ENCODE results near the gene PDE2A. TPM values are rescaled to one million over a fixed set of nuclear protein-coding genes. Genes with fewer than 3 reads are reported as not detected.

Gene PDE2A
- polyA plus RNA-seq, 1 donor (not counting 4 experiments of a cell fraction or from before 2014, with no cell fraction given): 0.38 TPM

DNA sequence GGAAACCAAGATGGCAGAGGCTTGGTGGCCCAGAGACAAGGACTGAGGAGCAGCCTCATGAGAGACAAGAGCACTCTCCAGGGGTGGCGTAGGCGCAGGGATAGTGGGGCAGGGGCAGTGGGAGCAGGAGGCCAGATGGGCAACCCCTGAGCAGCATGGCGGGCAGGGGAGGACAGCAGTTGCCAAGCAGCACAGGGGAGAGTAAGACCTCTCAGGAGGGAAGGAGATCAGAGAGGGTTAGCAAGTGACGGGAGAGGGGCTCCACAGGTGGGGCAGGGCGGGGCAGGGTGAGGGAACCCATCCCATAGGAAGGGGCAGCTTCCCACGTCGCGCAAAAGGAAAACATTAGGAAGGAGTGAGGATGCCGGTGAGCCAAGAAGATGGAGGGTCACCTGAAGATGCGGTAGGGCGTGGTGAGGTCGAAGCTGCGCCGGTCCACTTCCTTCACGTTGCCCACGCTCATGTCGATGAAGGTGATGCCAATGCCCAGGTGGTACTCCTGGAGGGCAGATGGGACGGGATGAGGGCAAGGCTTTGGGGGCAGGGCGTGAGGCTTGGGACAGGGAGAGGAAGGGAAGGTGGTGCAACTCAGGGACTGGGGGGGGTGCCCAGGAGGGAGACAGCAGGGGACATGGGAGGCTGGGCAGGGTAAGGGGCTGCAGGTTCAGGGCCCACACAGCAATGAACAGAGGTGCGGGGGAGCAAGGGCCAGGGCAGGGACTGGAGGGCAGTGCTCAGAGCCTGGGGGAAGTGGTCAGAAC, 35.4 kb upstream of the PDE2A start:
- no peak overlapping the region for H3K4me2 ChIP-seq (ENCODE audit: control insufficient read depth, extremely low read depth, insufficient read depth, low read depth, low read length)
- dilution Hi-C loops (cut with MboI; ENCODE audit: extremely low pct_ligation_motif_present, low sequenced_read_pairs): no loop called here
- TF ChIP-seq, protein P1, sequence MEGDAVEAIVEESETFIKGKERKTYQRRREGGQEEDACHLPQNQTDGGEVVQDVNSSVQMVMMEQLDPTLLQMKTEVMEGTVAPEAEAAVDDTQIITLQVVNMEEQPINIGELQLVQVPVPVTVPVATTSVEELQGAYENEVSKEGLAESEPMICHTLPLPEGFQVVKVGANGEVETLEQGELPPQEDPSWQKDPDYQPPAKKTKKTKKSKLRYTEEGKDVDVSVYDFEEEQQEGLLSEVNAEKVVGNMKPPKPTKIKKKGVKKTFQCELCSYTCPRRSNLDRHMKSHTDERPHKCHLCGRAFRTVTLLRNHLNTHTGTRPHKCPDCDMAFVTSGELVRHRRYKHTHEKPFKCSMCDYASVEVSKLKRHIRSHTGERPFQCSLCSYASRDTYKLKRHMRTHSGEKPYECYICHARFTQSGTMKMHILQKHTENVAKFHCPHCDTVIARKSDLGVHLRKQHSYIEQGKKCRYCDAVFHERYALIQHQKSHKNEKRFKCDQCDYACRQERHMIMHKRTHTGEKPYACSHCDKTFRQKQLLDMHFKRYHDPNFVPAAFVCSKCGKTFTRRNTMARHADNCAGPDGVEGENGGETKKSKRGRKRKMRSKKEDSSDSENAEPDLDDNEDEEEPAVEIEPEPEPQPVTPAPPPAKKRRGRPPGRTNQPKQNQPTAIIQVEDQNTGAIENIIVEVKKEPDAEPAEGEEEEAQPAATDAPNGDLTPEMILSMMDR (optimal IDR thresholded peaks at IDR 0.05 in 1 of 3, IDR thresholded peaks at IDR 0.05 in 1 of 3, conservative IDR thresholded peaks at IDR 0.05 in 1 of 3; ENCODE audit: extremely low read depth in 1 of 3, insufficient read depth in 2 of 3, low read length in 3 of 3): no peak
- TF ChIP-seq EZH2 (IDR thresholded peaks at IDR 0.05; ENCODE audit: low read length): no peak
- FAIRE-seq: no peak
- no peak overlapping the region for H3K27ac ChIP-seq (ENCODE audit: control insufficient read depth, insufficient read depth, low read length)
- no peaks in the 10 kb centered on the region for H3K27me3 ChIP-seq (ENCODE audit: control insufficient read depth, extremely low read depth, insufficient read depth, low read length)
- H3K9ac ChIP-seq (ENCODE audit: control insufficient read depth, extremely low read depth, insufficient read depth, low read length): no peak overlapping the region
- no peak overlapping the region for H3K4me3 ChIP-seq (ENCODE audit: control insufficient read depth in 2 of 3, extremely low read depth in 1 of 3, insufficient read depth in 2 of 3, low read depth in 1 of 3, low read length in 3 of 3)
- H3K9me1 ChIP-seq (ENCODE audit: control insufficient read depth, extremely low read depth, insufficient read depth, low read length): no peaks in the 10 kb centered on the region
- peaks cover 11% of the 10 kb centered on the region for H3K79me2 ChIP-seq (ENCODE audit: control insufficient read depth, insufficient read depth, low read length)
- no peak for DNase-seq (ENCODE audit: low read depth, low spot score)
- H2AFZ ChIP-seq (ENCODE audit: control insufficient read depth, low read length): no peak overlapping the region
- H4K20me1 ChIP-seq (ENCODE audit: control insufficient read depth, extremely low read depth, insufficient read depth, low read length): peaks cover 4% of the 10 kb centered on the region
- H3K9me3 ChIP-seq (ENCODE audit: control insufficient read depth, low read depth, low read length): no peaks in the 10 kb centered on the region
- H3K36me3 ChIP-seq (ENCODE audit: control insufficient read depth in 2 of 2, extremely low read depth in 1 of 2, insufficient read depth in 2 of 2, low read length in 2 of 2): peaks cover 40 to 45% of the 10 kb centered on the region in 2 experiments
- no peaks in the 10 kb centered on the region for H3K4me1 ChIP-seq (ENCODE audit: control insufficient read depth, extremely low read depth, insufficient read depth, low read length)

DNA sequence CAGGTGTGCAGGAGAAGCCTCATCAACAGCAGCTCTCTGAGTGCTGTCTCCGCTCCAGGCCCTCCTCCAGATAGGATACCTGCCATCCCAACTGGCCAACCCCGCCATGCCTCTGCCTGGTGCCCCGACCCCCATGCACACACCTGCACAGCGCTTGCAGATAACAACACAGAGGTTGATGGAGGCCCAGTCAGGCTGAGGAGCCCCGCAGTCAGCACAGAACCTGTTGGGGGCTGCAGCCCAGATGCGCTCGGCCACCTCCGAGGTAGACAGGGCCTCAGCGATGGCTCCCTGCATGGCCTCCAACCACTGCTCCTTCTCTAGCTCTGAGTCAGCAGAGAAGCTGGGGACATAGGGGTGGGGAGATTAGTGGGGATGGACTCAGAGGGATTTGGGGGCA, 32.8 kb upstream of the PDE2A start:
- FAIRE-seq: no peak
- Histone ChIP-seq H3K9me3 (ENCODE audit: control insufficient read depth, low read depth, low read length) (no peaks in the 10 kb centered on the region), H3K27ac (ENCODE audit: control insufficient read depth, insufficient read depth, low read length) (no peak overlapping the region), H2AFZ (ENCODE audit: control insufficient read depth, low read length) (no peak overlapping the region), H3K36me3 (ENCODE audit: control insufficient read depth in 2 of 2, extremely low read depth in 1 of 2, insufficient read depth in 2 of 2, low read length in 2 of 2) (peaks cover 46 to 47% of the 10 kb centered on the region in 2 experiments), H3K79me2 (ENCODE audit: control insufficient read depth, insufficient read depth, low read length) (no peaks in the 10 kb centered on the region), H3K27me3 (ENCODE audit: control insufficient read depth, extremely low read depth, insufficient read depth, low read length) (no peaks in the 10 kb centered on the region), H3K9me1 (ENCODE audit: control insufficient read depth, extremely low read depth, insufficient read depth, low read length) (no peaks in the 10 kb centered on the region), H3K4me2 (ENCODE audit: control insufficient read depth, extremely low read depth, insufficient read depth, low read depth, low read length) (no peak overlapping the region), H3K4me1 (ENCODE audit: control insufficient read depth, extremely low read depth, insufficient read depth, low read length) (no peaks in the 10 kb centered on the region), H3K4me3 (ENCODE audit: control insufficient read depth in 2 of 3, extremely low read depth in 1 of 3, insufficient read depth in 2 of 3, low read depth in 1 of 3, low read length in 3 of 3) (no peak overlapping the region), H4K20me1 (ENCODE audit: control insufficient read depth, extremely low read depth, insufficient read depth, low read length) (peaks cover 3% of the 10 kb centered on the region), H3K9ac (ENCODE audit: control insufficient read depth, extremely low read depth, insufficient read depth, low read length) (no peak overlapping the region)
- DNase-seq (ENCODE audit: low read depth, low spot score): no peak
- TF ChIP-seq, protein P1 (optimal IDR thresholded peaks at IDR 0.05 in 1 of 3, IDR thresholded peaks at IDR 0.05 in 1 of 3, conservative IDR thresholded peaks at IDR 0.05 in 1 of 3; ENCODE audit: extremely low read depth in 1 of 3, insufficient read depth in 2 of 3, low read length in 3 of 3): no peak
- TF ChIP-seq EZH2 (IDR thresholded peaks at IDR 0.05; ENCODE audit: low read length): no peak
- dilution Hi-C loops (cut with MboI; ENCODE audit: extremely low pct_ligation_motif_present, low sequenced_read_pairs): no loop called here
